ENCODE measurements around the gene VPS45. TPM values are rescaled to one million over a fixed set of nuclear protein-coding genes. Genes with fewer than 3 reads are reported as not detected.
"Not testable (repeated sequence)": the region's sequence is repeated elsewhere in the genome, so short reads cannot be mapped to it uniquely, and the experiment has no call there.

Gene VPS45
- total RNA-seq, 4 donors from 2014 or later = 18.0 to 42.1 (median 31.1) TPM

DNA sequence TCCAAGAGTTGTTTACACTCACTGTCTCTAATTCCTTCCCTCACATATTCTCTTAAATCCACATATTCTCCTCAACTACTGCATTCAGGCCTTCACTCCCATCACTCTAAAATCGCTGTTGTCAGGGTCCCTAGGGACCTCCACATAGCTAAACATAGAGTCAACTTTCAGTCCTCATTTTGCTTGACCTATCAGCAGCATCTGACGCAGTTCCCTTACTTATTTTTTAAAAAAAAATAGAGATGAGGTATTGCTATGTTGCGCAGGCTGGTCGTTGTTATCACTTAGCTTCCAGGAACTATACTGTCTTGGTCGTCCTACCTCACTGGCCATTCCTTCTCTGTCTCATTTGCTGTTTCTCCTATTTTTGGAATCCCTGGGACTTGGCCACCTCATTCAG, 70.5 kb downstream of the VPS45 start:
- TF ChIP-seq, protein P1, sequence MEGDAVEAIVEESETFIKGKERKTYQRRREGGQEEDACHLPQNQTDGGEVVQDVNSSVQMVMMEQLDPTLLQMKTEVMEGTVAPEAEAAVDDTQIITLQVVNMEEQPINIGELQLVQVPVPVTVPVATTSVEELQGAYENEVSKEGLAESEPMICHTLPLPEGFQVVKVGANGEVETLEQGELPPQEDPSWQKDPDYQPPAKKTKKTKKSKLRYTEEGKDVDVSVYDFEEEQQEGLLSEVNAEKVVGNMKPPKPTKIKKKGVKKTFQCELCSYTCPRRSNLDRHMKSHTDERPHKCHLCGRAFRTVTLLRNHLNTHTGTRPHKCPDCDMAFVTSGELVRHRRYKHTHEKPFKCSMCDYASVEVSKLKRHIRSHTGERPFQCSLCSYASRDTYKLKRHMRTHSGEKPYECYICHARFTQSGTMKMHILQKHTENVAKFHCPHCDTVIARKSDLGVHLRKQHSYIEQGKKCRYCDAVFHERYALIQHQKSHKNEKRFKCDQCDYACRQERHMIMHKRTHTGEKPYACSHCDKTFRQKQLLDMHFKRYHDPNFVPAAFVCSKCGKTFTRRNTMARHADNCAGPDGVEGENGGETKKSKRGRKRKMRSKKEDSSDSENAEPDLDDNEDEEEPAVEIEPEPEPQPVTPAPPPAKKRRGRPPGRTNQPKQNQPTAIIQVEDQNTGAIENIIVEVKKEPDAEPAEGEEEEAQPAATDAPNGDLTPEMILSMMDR (IDR thresholded peaks at IDR 0.05) = no peak
- DNase-seq (ENCODE audit: low spot score) = no peak
- no peak for ATAC-seq (ENCODE audit: low FRiP score)

DNA sequence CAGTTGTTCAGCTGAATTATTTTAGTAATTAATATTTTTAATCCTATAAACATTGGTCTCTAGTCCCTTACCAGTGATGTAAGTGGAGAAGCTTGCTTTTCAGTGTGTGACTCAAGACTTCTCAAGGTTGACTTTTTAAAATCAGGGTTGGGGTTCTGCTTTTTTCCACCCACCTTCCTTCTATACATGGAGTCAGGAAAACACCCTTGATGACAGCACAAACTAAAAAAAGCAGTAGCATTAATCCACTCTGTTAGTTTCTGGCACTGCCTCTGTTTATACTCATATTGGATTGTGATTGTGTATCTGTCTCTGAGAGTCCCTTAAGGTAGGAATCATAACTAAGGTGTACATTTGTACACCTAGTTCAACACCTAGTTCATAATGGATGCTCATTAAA, 73.9 kb downstream of the VPS45 start:
- TF ChIP-seq, protein P1 (IDR thresholded peaks at IDR 0.05) = no peak
- no peak for ATAC-seq (ENCODE audit: low FRiP score)
- no peak for DNase-seq (ENCODE audit: low spot score)

DNA sequence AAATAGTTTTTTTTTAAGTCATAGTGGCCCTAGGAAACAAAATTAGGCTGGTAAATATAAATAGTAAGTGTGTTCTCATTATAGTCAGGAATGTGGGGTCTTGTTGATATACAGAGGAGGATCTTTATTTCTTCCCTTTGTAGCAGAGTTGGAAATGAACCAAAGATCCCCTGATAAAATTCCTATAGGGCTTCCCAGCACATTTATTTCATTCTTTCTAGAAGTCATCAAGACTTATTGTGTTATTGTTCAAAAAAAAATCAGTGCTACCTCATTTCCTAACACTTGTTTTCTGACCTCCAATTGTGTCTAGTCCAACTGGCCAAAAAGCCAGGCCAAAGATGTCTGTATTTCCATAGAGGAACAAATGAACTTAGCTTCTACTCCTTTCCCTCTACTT, 74.5 kb downstream of the VPS45 start:
- no peak for DNase-seq (ENCODE audit: low spot score)
- ATAC-seq (ENCODE audit: low FRiP score) = no peak
- TF ChIP-seq, protein P1 (IDR thresholded peaks at IDR 0.05) = no peak

GRCh38 chr1:150144606-150145005, 77.0 kb downstream of the VPS45 start:
- ATAC-seq (ENCODE audit: low FRiP score) (no peak), DNase-seq (ENCODE audit: low spot score) (no peak)
- TF ChIP-seq, protein P1 (IDR thresholded peaks at IDR 0.05) = no peak

DNA sequence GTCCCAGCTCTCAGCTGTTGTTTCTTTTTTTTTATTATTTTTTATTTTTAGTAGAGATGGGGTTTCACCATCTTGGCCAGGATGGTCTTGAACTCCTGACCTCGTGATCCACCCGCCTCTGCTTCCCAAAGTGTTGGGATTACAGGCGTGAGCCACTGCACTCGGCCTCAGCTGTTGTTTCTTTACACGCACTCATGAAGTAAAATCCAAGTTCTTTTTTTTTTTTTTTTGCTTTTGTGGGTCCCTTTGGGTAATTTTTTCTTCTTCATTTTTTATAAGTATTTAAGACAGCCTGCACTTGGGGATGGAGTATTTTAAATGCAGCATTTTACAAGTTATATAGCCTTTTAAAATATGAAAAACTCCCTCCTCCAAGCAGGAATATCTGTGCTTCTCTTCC, 78.4 kb downstream of the VPS45 start:
- DNase-seq (ENCODE audit: low spot score); ATAC-seq (ENCODE audit: low FRiP score): not testable (repeated sequence)

DNA sequence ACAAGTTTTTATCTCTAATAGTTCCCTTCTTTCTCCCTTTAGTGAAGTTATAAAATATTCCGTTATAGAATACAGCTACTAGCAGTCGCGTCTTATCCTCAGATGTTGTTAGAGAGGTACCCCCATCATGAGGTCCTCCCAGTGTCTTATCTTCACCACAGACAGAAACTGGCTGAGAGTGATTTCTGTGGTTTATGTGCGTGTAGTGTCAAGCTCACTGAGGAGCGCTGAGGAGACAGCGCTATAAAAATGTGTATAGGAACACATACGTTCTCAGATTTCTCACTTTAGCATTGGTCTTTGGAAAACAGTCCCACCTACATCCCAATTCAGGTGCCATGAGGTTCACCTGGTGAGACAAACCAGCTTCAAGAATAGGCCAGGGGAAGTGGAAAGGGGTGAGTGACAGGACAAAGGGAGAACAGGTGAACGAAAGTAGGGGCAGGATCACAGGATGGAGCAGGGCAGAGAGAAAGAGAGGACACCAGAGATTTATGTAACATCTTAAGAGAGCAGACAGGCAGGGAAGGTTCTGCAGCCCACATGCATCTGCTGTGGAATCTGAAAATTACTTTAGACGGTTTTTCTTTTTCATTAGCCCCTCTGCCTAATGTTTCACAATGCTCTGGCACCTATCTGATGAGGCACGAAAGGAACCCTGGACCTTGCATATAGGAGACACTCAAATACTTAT, 79.4 kb downstream of the VPS45 start:
- ATAC-seq (ENCODE audit: low FRiP score) (no peak), DNase-seq (ENCODE audit: low spot score) (no peak)
- TF ChIP-seq, protein P1 (IDR thresholded peaks at IDR 0.05) = no peak

GRCh38 chr1:150148837-150149270, 81.3 kb downstream of the VPS45 start:
- no peak for ATAC-seq (ENCODE audit: low FRiP score)
- TF ChIP-seq, protein P1 (IDR thresholded peaks at IDR 0.05) = no peak
- DNase-seq (ENCODE audit: low spot score) = no peak

Measured in omental fat pad (tissue), 4 donors.